ENCODE measurements around the gene ATP2B1. TPM values are rescaled to one million over a fixed set of nuclear protein-coding genes. Genes with fewer than 3 reads are reported as not detected.

ATP2B1 gene
- total RNA-seq, 3 donors from 2014 or later, result 48.4 to 83.2 (median 60.2) TPM

- Histone ChIP-seq H3K36me3 (ENCODE audit: low read depth) (no peaks in the 10 kb centered on the region), H3K4me3 (no peak overlapping the region), H3K4me1 (ENCODE audit: low read depth) (peaks cover 13% of the 10 kb centered on the region), H3K9me3 (no peaks in the 10 kb centered on the region)
- ATAC-seq, result no peak
- intact Hi-C loops (cut with DNase I, micrococcal nuclease), result no loop called here
- no peak for TF ChIP-seq CTCF (IDR thresholded peaks at IDR 0.05)
- DNase-seq, result no peak
These were observed 19.3 kb downstream of the ATP2B1 start for GRCh38 chr12:89689306-89689705.

DNA sequence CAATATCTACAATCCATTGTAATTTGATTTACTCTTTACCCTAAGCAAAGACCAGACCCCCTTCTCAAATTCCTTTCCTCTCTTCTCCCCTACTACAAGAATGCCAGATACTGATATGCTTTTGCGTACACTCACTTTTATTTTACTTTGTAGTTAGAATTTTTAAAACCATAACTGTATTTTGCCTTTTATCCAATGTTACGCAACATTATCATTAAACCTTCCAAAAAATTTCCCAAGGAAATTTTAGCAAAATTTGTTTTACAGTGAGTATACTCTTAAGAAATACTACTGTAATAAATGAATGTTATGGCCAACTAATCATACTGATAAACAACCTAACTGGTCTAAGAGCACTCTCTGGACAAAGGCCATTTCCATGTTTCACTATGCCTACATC lies 22.3 kb downstream of the ATP2B1 start:
- intact Hi-C loops (cut with DNase I, micrococcal nuclease), result no loop called here
- no peak for DNase-seq
- Histone ChIP-seq H3K9me3 (peaks cover 17% of the 10 kb centered on the region), H3K36me3 (ENCODE audit: low read depth) (no peaks in the 10 kb centered on the region), H3K4me3 (no peak overlapping the region), H3K4me1 (ENCODE audit: low read depth) (peaks cover 13% of the 10 kb centered on the region)
- no peak for TF ChIP-seq CTCF (IDR thresholded peaks at IDR 0.05)
- ATAC-seq, result no peak

- DNase-seq (no peak), ATAC-seq (no peak)
- H3K4me1 ChIP-seq (ENCODE audit: low read depth), result peaks cover 13% of the 10 kb centered on the region
- intact Hi-C loops (cut with DNase I, micrococcal nuclease), result no loop called here
- peaks cover 25% of the 10 kb centered on the region for H3K9me3 ChIP-seq
- no peaks in the 10 kb centered on the region for H3K36me3 ChIP-seq (ENCODE audit: low read depth)
- no peak overlapping the region for H3K4me3 ChIP-seq
- TF ChIP-seq CTCF (IDR thresholded peaks at IDR 0.05), result no peak
These were observed 23.2 kb downstream of the ATP2B1 start for GRCh38 chr12:89685363-89685972.

DNA sequence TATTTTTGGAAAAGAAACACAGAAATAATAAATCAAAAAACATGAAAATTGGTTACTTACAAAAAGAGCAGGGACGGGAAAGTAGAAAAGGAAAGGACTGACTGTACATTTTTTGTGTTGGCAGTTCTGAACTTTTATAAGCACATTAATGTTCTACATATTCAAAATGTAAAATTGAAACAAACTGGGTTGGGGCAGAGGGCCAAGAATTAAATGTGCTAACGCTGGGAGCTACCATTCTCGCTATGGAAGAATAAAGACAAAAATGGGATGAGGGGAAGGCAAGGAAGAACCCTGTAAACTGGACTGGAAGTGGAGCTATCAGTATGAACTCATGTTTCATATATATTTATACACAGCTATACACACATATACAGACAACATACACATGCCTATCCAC lies 24.5 kb downstream of the ATP2B1 start:
- no peak for DNase-seq
- Histone ChIP-seq H3K36me3 (ENCODE audit: low read depth) (no peaks in the 10 kb centered on the region), H3K4me1 (ENCODE audit: low read depth) (peaks cover 13% of the 10 kb centered on the region), H3K4me3 (no peak overlapping the region), H3K9me3 (peaks cover 28% of the 10 kb centered on the region)
- ATAC-seq, result no peak
- no peak for TF ChIP-seq CTCF (IDR thresholded peaks at IDR 0.05)
- intact Hi-C loops (cut with DNase I, micrococcal nuclease), result no loop called here

GRCh38 chr12:89682284-89682683 lies 26.4 kb downstream of the ATP2B1 start:
- H3K4me3 ChIP-seq, result no peak overlapping the region
- DNase-seq, result no peak
- no peak for ATAC-seq
- TF ChIP-seq CTCF (IDR thresholded peaks at IDR 0.05), result no peak
- H3K36me3 ChIP-seq (ENCODE audit: low read depth), result no peaks in the 10 kb centered on the region
- H3K9me3 ChIP-seq, result peaks cover 28% of the 10 kb centered on the region
- peaks cover 11% of the 10 kb centered on the region for H3K4me1 ChIP-seq (ENCODE audit: low read depth)
- intact Hi-C loops (cut with DNase I, micrococcal nuclease), result no loop called here

DNA sequence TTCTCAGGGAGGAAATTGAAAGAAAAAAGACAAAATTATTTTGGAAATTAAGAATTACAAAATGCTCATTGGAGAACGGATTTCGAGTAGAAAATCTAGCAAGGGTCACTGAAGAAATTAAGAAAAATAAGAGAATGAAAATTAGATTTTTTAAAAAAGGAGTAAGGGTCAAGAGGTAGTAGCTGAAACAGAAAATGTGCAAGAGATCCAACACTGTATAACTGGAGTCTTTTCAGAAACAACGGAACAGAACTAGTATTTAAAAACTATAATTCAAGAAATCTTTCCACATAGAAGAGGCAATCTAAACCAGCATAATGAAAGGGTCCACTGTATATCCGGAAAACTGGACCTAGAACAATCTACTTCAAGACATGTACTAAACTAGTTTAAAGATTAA lies 28.2 kb downstream of the ATP2B1 start:
- DNase-seq (no peak), ATAC-seq (no peak)
- Histone ChIP-seq H3K9me3 (peaks cover 28% of the 10 kb centered on the region), H3K4me3 (no peak overlapping the region), H3K4me1 (ENCODE audit: low read depth) (peaks cover 7% of the 10 kb centered on the region), H3K36me3 (ENCODE audit: low read depth) (no peaks in the 10 kb centered on the region)
- TF ChIP-seq CTCF (IDR thresholded peaks at IDR 0.05), result no peak
- intact Hi-C loops (cut with DNase I, micrococcal nuclease), result no loop called here
